SK-MEL-5 (cell line): ENCODE results near the gene TMEM41B. TPM values are rescaled to one million over a fixed set of nuclear protein-coding genes. Genes with fewer than 3 reads are reported as not detected.

Experiments
- DNase-seq: peaks from one replicate; pipeline ENCODE4 v3.0.0-alpha.2; 2016; ENCODE audit warnings: low read depth, low spot score
- in situ Hi-C: cut with HindIII; loops from 2 replicates; pipeline ENCODE4 v1.10.0; 2016; ENCODE audit warnings: low sequenced_read_pairs, high pct_unique_total_duplicates, low pct_unique_long_range_greater_than_20kb
- total RNA-seq: library from RNA; depleted of rRNA; stranded (reverse); fragments of >200 nt; shearing (Covaris generic); gene quantifications from 2 replicates; pipeline ENCODE4 v1.2.3, GENCODE V29; 2014

Gene TMEM41B
- total RNA-seq, 1 experiment from 2014 or later = 54.2 TPM

GRCh38 chr11:9316334-9316733 is 1.9 kb upstream of the TMEM41B start:
- in situ Hi-C loops = no loop called here
- DNase-seq = no peak

GRCh38 chr11:9315078-9315688 is 790 bp upstream of the TMEM41B start:
- no peak for DNase-seq
- in situ Hi-C loops = no loop called here

GRCh38 chr11:9313648-9314290 is 624 bp downstream of the TMEM41B start:
- DNase-seq = no peak
- in situ Hi-C loops = no loop called here

- in situ Hi-C loops = no loop called here
- no peak for DNase-seq
These were observed 3.8 kb downstream of the TMEM41B start for GRCh38 chr11:9310485-9311090.

GRCh38 chr11:9304178-9304577 is 10.2 kb downstream of the TMEM41B start:
- no peak for DNase-seq
- in situ Hi-C loops = no loop called here

- in situ Hi-C loops = no loop called here
- no peak for DNase-seq
These were observed 11.9 kb downstream of the TMEM41B start for GRCh38 chr11:9302448-9302847.

GRCh38 chr11:9301720-9302119 is 12.7 kb downstream of the TMEM41B start:
- in situ Hi-C loops = no loop called here
- DNase-seq = no peak

- in situ Hi-C loops = no loop called here
- no peak for DNase-seq
These were observed 20.7 kb downstream of the TMEM41B start for GRCh38 chr11:9293646-9294045.

GRCh38 chr11:9285850-9286587 is 28.4 kb downstream of the TMEM41B start:
- DNase-seq = no peak
- in situ Hi-C loops = no loop called here

GRCh38 chr11:9280655-9281301 is 33.6 kb downstream of the TMEM41B start:
- no peak for DNase-seq
- in situ Hi-C loops = no loop called here

- DNase-seq = no peak
- in situ Hi-C loops = no loop called here
These were observed 37.2 kb downstream of the TMEM41B start for GRCh38 chr11:9277176-9277575.

GRCh38 chr11:9276571-9276970 is 37.8 kb downstream of the TMEM41B start:
- peak; percentile 33 for DNase-seq
- in situ Hi-C loops = no loop called here

GRCh38 chr11:9274499-9275258 is 39.7 kb downstream of the TMEM41B start:
- DNase-seq = no peak
- in situ Hi-C loops = no loop called here

GRCh38 chr11:9273376-9274336 is 40.7 kb downstream of the TMEM41B start:
- in situ Hi-C loops = no loop called here
- no peak for DNase-seq

- in situ Hi-C loops = no loop called here
- peak; percentile 30 for DNase-seq
These were observed 44.8 kb downstream of the TMEM41B start for GRCh38 chr11:9269492-9270013.

GRCh38 chr11:9267680-9268079 is 46.7 kb downstream of the TMEM41B start:
- in situ Hi-C loops = no loop called here
- DNase-seq = no peak
